Keratinocyte (primary cell): ENCODE results near the gene SEC14L5. TPM values are rescaled to one million over a fixed set of nuclear protein-coding genes. Genes with fewer than 3 reads are reported as not detected.

Source experiments
- DNase-seq: peaks from one replicate; pipeline ENCODE4 v3.0.0-alpha.2; 2011; ENCODE audit warnings: low read depth, missing footprints, low spot score
- FAIRE-seq: peaks from 2 replicates; lab custom pipeline; 2011; peaks lifted over from hg19 to GRCh38; lab: Jason Lieb, UNC
- H2AFZ ChIP-seq: 2 replicates; pipeline ENCODE4 v1.6.0; 2012; ENCODE audit warnings: low read length, control low read depth, inconsistent platforms; ENCODE audit not compliant: control insufficient read depth
- H3K27ac ChIP-seq: 2 replicates; pipeline ENCODE4 v1.5.1; 2011; ENCODE audit warnings: low read length; ENCODE audit not compliant: control insufficient read depth, insufficient read depth
- H3K27me3 ChIP-seq: 3 replicates; pipeline ENCODE4 v1.6.0; 2011; ENCODE audit warnings: low read length; ENCODE audit not compliant: control insufficient read depth, insufficient read depth; ENCODE audit errors: extremely low read depth
- H3K36me3 ChIP-seq, 2 experiments: 2 replicates in 1 of 2; 3 replicates in 1 of 2; pipeline ENCODE4 v1.5.1; 2011; ENCODE audit warnings: low read length in 2 of 2, mild to moderate bottlenecking in 1 of 2; ENCODE audit not compliant: control insufficient read depth in 2 of 2, insufficient read depth in 2 of 2; ENCODE audit errors: extremely low read depth in 1 of 2
- H3K4me1 ChIP-seq: 3 replicates; pipeline ENCODE4 v1.5.1; 2011; ENCODE audit warnings: low read length; ENCODE audit not compliant: control insufficient read depth, insufficient read depth; ENCODE audit errors: extremely low read depth
- H3K4me2 ChIP-seq: 3 replicates; pipeline ENCODE4 v1.6.0; 2011; ENCODE audit warnings: low read depth, low read length; ENCODE audit not compliant: control insufficient read depth, insufficient read depth; ENCODE audit errors: extremely low read depth
- H3K4me3 ChIP-seq, 3 experiments: fragments of 200-600 bp in 1 of 3; sonication (generic) in 1 of 3; 2 replicates in 2 of 3; 3 replicates in 1 of 3; pipeline ENCODE4 v1.5.1; 2011 to 2016; ENCODE audit warnings: low read length in 3 of 3, mild to moderate bottlenecking in 3 of 3, control low read depth in 2 of 3, inconsistent platforms in 1 of 3, low read depth in 1 of 3, mixed read lengths in 1 of 3, mixed run types in 1 of 3, moderate library complexity in 1 of 3; ENCODE audit not compliant: control insufficient read depth in 2 of 3, insufficient read depth in 2 of 3; ENCODE audit errors: extremely low read depth in 1 of 3
- H3K79me2 ChIP-seq: 2 replicates; pipeline ENCODE4 v1.6.0; 2012; ENCODE audit warnings: low read length; ENCODE audit not compliant: control insufficient read depth, insufficient read depth
- H3K9ac ChIP-seq: 3 replicates; pipeline ENCODE4 v1.6.0; 2011; ENCODE audit warnings: low read length; ENCODE audit not compliant: control insufficient read depth, insufficient read depth; ENCODE audit errors: extremely low read depth
- H3K9me1 ChIP-seq: 3 replicates; pipeline ENCODE4 v1.6.0; 2011; ENCODE audit warnings: low read length; ENCODE audit not compliant: control insufficient read depth, insufficient read depth; ENCODE audit errors: extremely low read depth
- H3K9me3 ChIP-seq: 2 replicates; pipeline ENCODE4 v1.5.1; 2012; ENCODE audit warnings: low read depth, low read length; ENCODE audit not compliant: control insufficient read depth
- H4K20me1 ChIP-seq: 3 replicates; pipeline ENCODE4 v1.6.0; 2011; ENCODE audit warnings: low read length; ENCODE audit not compliant: control insufficient read depth, insufficient read depth; ENCODE audit errors: extremely low read depth
- CTCF ChIP-seq, 3 experiments: IDR thresholded peaks in 1 of 3; conservative IDR thresholded peaks in 1 of 3; optimal IDR thresholded peaks in 1 of 3; 2 replicates in 2 of 3; 3 replicates in 1 of 3; pipeline versions ENCODE3 to v1.5.1; 2011; ENCODE audit warnings: low read length in 3 of 3, mild to moderate bottlenecking in 3 of 3, moderate library complexity in 2 of 3, control low read depth in 1 of 3, inconsistent platforms in 1 of 3; ENCODE audit not compliant: insufficient read depth in 2 of 3; ENCODE audit errors: extremely low read depth in 1 of 3
- EZH2 ChIP-seq: IDR thresholded peaks from one replicate; pipeline ENCODE4 v1.6.1; 2012; ENCODE audit warnings: inconsistent platforms, mild to moderate bottlenecking, low read length, moderate library complexity
- dilution Hi-C: fragments of 300-500 bp; cut with MboI; formaldehyde crosslinking; loops from one replicate; pipeline ENCODE4 v1.7.0; 2020; ENCODE audit warnings: low sequenced_read_pairs; ENCODE audit not compliant: extremely low pct_ligation_motif_present
- polyA plus RNA-seq, 5 experiments: library from polyadenylated mRNA; depleted of rRNA in 3 of 5; stranded (reverse) in 3 of 5; stranded (forward) in 1 of 5; unstranded in 1 of 5; fragments of >200 nt; gene quantifications; 1 replicate in 1 of 5; 2 replicates in 3 of 5; 3 replicates in 1 of 5; pipeline versions ENCODE4 v1.2.1 to v1.2.3, GENCODE V29; 2011 to 2012; ENCODE audit warnings: missing spikeins in 2 of 5, low read depth in 1 of 5, low replicate concordance in 1 of 5

The SEC14L5 gene
- polyA plus RNA-seq, 1 donor (not counting 4 experiments of a cell fraction or from before 2014, with no cell fraction given) = 0.08 TPM

GRCh38 chr16:4976611-4977145 lies 18.5 kb downstream of the SEC14L5 start:
- Histone ChIP-seq H3K9me1 (no peaks in the 10 kb centered on the region), H2AFZ (no peak overlapping the region), H3K4me1 (no peaks in the 10 kb centered on the region), H4K20me1 (no peaks in the 10 kb centered on the region), H3K4me3 (no peak overlapping the region), H3K27me3 (no peaks in the 10 kb centered on the region), H3K4me2 (no peak overlapping the region), H3K9ac (no peak overlapping the region), H3K9me3 (no peaks in the 10 kb centered on the region), H3K27ac (no peak overlapping the region), H3K36me3 (no peaks in the 10 kb centered on the region), H3K79me2 (no peaks in the 10 kb centered on the region)
- no peak for TF ChIP-seq EZH2
- no peak for TF ChIP-seq CTCF (optimal IDR thresholded peaks at IDR 0.05 in 1 of 3, IDR thresholded peaks at IDR 0.05 in 1 of 3, conservative IDR thresholded peaks at IDR 0.05 in 1 of 3; ENCODE audit: extremely low read depth in 1 of 3, insufficient read depth in 2 of 3, low read length in 3 of 3)
- no peak for DNase-seq
- no peak for FAIRE-seq
- dilution Hi-C loops = no loop called here

- no peaks in the 10 kb centered on the region for H3K79me2 ChIP-seq
- DNase-seq (no peak), FAIRE-seq (no peak)
- no peaks in the 10 kb centered on the region for H3K9me3 ChIP-seq
- H3K4me2 ChIP-seq = no peak overlapping the region
- no peaks in the 10 kb centered on the region for H3K27me3 ChIP-seq
- dilution Hi-C loops = no loop called here
- no peaks in the 10 kb centered on the region for H3K4me1 ChIP-seq
- no peaks in the 10 kb centered on the region for H3K9me1 ChIP-seq
- no peaks in the 10 kb centered on the region for H3K36me3 ChIP-seq
- no peaks in the 10 kb centered on the region for H4K20me1 ChIP-seq
- no peak overlapping the region for H2AFZ ChIP-seq
- H3K4me3 ChIP-seq = no peak overlapping the region
- H3K9ac ChIP-seq = no peak overlapping the region
- no peak for TF ChIP-seq EZH2
- TF ChIP-seq CTCF (optimal IDR thresholded peaks at IDR 0.05 in 1 of 3, IDR thresholded peaks at IDR 0.05 in 1 of 3, conservative IDR thresholded peaks at IDR 0.05 in 1 of 3; ENCODE audit: extremely low read depth in 1 of 3, insufficient read depth in 2 of 3, low read length in 3 of 3) = no peak
- H3K27ac ChIP-seq = no peak overlapping the region
Measured at GRCh38 chr16:4979164-4979563, 21.0 kb downstream of the SEC14L5 start.
